Natural killer cell treated with Interleukin-12 subunit alpha and Interleukin-12 subunit beta and Interleukin-15 and Interleukin-18, amount 100 ng/mL, for 72 hours (primary cell): Measurements from ENCODE around the gene ABCC1. TPM values are rescaled to one million over a fixed set of nuclear protein-coding genes. Genes with fewer than 3 reads are reported as not detected.
"Not testable (repeated sequence)": the region's sequence is repeated elsewhere in the genome, so short reads cannot be mapped to it uniquely, and the experiment has no call there.

Experiments used
- ATAC-seq, 2 donors: fragments of 150-1000 bp; cut with Tn5 transposase in 1 of 2; sonication (Bioruptor Pico), chemical (Tn5 transposase) in 1 of 2; 2 replicates each; pipeline ENCODE4 v1.10.0; 2021
- DNase-seq: peaks from one replicate; pipeline ENCODE4 v3.0.0; 2022; ENCODE audit warnings: low spot score
- H3K27ac Mint-ChIP-seq, 2 donors: 1 replicate in 1 of 2; 2 replicates in 1 of 2; pipeline ENCODE4 v1.8.0; 2022; ENCODE audit warnings: mixed read lengths in 2 of 2, mild to moderate bottlenecking in 1 of 2, moderate library complexity in 1 of 2
- H3K27me3 Mint-ChIP-seq, 2 donors: 1 replicate in 1 of 2; 2 replicates in 1 of 2; pipeline ENCODE4 v1.8.0; 2022; ENCODE audit warnings: mixed read lengths in 2 of 2
- H3K36me3 Mint-ChIP-seq: one replicate; pipeline ENCODE4 v1.8.0; 2022; ENCODE audit warnings: mixed read lengths
- H3K4me1 Mint-ChIP-seq, 2 donors: 1 replicate in 1 of 2; 2 replicates in 1 of 2; pipeline ENCODE4 v1.8.0; 2022; ENCODE audit warnings: low read depth in 2 of 2, mixed read lengths in 2 of 2, mild to moderate bottlenecking in 1 of 2
- H3K4me3 Mint-ChIP-seq: one replicate; pipeline ENCODE4 v1.8.0; 2022; ENCODE audit warnings: mixed read lengths
- H3K9me3 Mint-ChIP-seq: 2 replicates; pipeline ENCODE4 v1.8.0; 2022; ENCODE audit warnings: mixed read lengths
- total RNA-seq, 2 donors: library from RNA; stranded (reverse); gene quantifications; one replicate each; pipeline ENCODE4 v1.2.3, GENCODE V29; 2022

Gene ABCC1
- total RNA-seq, 2 donors from 2014 or later: 43.1 to 106 TPM

- no peaks in the 10 kb centered on the region for H3K36me3 Mint-ChIP-seq
- peak in 1 of 2 donors; percentile 25 for ATAC-seq
- no peaks in the 10 kb centered on the region for H3K4me1 Mint-ChIP-seq
- peaks cover 0 to 2% of the 10 kb centered on the region in 2 donors for H3K27me3 Mint-ChIP-seq
- no peaks in the 10 kb centered on the region for H3K9me3 Mint-ChIP-seq
- H3K27ac Mint-ChIP-seq: no peak overlapping the region
- DNase-seq: no peak
- no peak overlapping the region for H3K4me3 Mint-ChIP-seq
Measured at GRCh38 chr16:16172991-16173390, 223.6 kb downstream of the ABCC1 start.

- Mint-ChIP-seq H3K27ac (no peak overlapping the region), H3K4me1 (no peaks in the 10 kb centered on the region), H3K9me3 (no peaks in the 10 kb centered on the region), H3K27me3 (no peaks in the 10 kb centered on the region), H3K4me3 (no peak overlapping the region), H3K36me3 (no peaks in the 10 kb centered on the region)
- DNase-seq (no peak), ATAC-seq (no peak)
Measured at GRCh38 chr16:16175296-16175695, 225.9 kb downstream of the ABCC1 start.

- DNase-seq: no peak
- H3K27me3 Mint-ChIP-seq: no peaks in the 10 kb centered on the region
- no peak overlapping the region for H3K27ac Mint-ChIP-seq
- no peak for ATAC-seq
- no peaks in the 10 kb centered on the region for H3K4me1 Mint-ChIP-seq
- H3K4me3 Mint-ChIP-seq: no peak overlapping the region
- H3K9me3 Mint-ChIP-seq: no peaks in the 10 kb centered on the region
- H3K36me3 Mint-ChIP-seq: no peaks in the 10 kb centered on the region
Measured at GRCh38 chr16:16176328-16176727, 226.9 kb downstream of the ABCC1 start.

GRCh38 chr16:16178455-16179162 is 229.2 kb downstream of the ABCC1 start:
- no peak for DNase-seq
- Mint-ChIP-seq H3K36me3 (no peaks in the 10 kb centered on the region), H3K4me3 (no peak overlapping the region), H3K27ac (no peak overlapping the region), H3K9me3 (no peaks in the 10 kb centered on the region), H3K4me1 (no peaks in the 10 kb centered on the region), H3K27me3 (no peaks in the 10 kb centered on the region)
- ATAC-seq: no peak

GRCh38 chr16:16181748-16182147 is 232.3 kb downstream of the ABCC1 start:
- ATAC-seq, H3K27me3 Mint-ChIP-seq, H3K4me1 Mint-ChIP-seq, H3K27ac Mint-ChIP-seq, H3K4me3 Mint-ChIP-seq, H3K36me3 Mint-ChIP-seq, DNase-seq, H3K9me3 Mint-ChIP-seq: not testable (repeated sequence)

GRCh38 chr16:16182918-16183317 is 233.5 kb downstream of the ABCC1 start:
- DNase-seq (no peak), ATAC-seq (no peak)
- no peaks in the 10 kb centered on the region for H3K36me3 Mint-ChIP-seq
- H3K4me1 Mint-ChIP-seq: no peaks in the 10 kb centered on the region
- H3K27ac Mint-ChIP-seq: no peak overlapping the region
- H3K4me3 Mint-ChIP-seq: no peak overlapping the region
- no peaks in the 10 kb centered on the region for H3K27me3 Mint-ChIP-seq
- no peaks in the 10 kb centered on the region for H3K9me3 Mint-ChIP-seq

- no peaks in the 10 kb centered on the region for H3K36me3 Mint-ChIP-seq
- H3K27me3 Mint-ChIP-seq: no peaks in the 10 kb centered on the region
- no peaks in the 10 kb centered on the region for H3K4me1 Mint-ChIP-seq
- no peak for DNase-seq
- H3K27ac Mint-ChIP-seq: no peak overlapping the region
- ATAC-seq: no peak
- H3K4me3 Mint-ChIP-seq: no peak overlapping the region
- no peaks in the 10 kb centered on the region for H3K9me3 Mint-ChIP-seq
Measured at GRCh38 chr16:16183562-16183961, 234.1 kb downstream of the ABCC1 start.

- DNase-seq: no peak
- no peak overlapping the region for H3K27ac Mint-ChIP-seq
Measured at GRCh38 chr16:16184594-16184993, 235.2 kb downstream of the ABCC1 start.

GRCh38 chr16:16185095-16185494 is 235.7 kb downstream of the ABCC1 start:
- DNase-seq (no peak), ATAC-seq (no peak)
- Mint-ChIP-seq H3K36me3 (no peaks in the 10 kb centered on the region), H3K27ac (no peak overlapping the region), H3K27me3 (no peaks in the 10 kb centered on the region), H3K9me3 (no peaks in the 10 kb centered on the region), H3K4me3 (no peak overlapping the region), H3K4me1 (no peaks in the 10 kb centered on the region)

More at GRCh38 chr16:16184594-16184993, 235.2 kb downstream of the ABCC1 start:
- no peaks in the 10 kb centered on the region for H3K36me3 Mint-ChIP-seq
- H3K4me1 Mint-ChIP-seq: no peaks in the 10 kb centered on the region
- peak; percentile 18 to 40 for ATAC-seq
- H3K27me3 Mint-ChIP-seq: no peaks in the 10 kb centered on the region
- no peaks in the 10 kb centered on the region for H3K9me3 Mint-ChIP-seq
- no peak overlapping the region for H3K4me3 Mint-ChIP-seq

GRCh38 chr16:16186820-16187219 is 237.4 kb downstream of the ABCC1 start:
- peaks cover 0 to 3% of the 10 kb centered on the region in 2 donors for H3K27me3 Mint-ChIP-seq
- DNase-seq: no peak
- H3K9me3 Mint-ChIP-seq: no peaks in the 10 kb centered on the region
- no peak overlapping the region for H3K27ac Mint-ChIP-seq
- H3K4me1 Mint-ChIP-seq: no peaks in the 10 kb centered on the region
- H3K4me3 Mint-ChIP-seq: no peak overlapping the region
- ATAC-seq: no peak
- no peaks in the 10 kb centered on the region for H3K36me3 Mint-ChIP-seq

GRCh38 chr16:16188827-16189226 is 239.4 kb downstream of the ABCC1 start:
- H3K27ac Mint-ChIP-seq: no peak overlapping the region
- peaks cover 0 to 13% of the 10 kb centered on the region in 2 donors for H3K27me3 Mint-ChIP-seq
- DNase-seq (no peak), ATAC-seq (no peak)
- H3K9me3 Mint-ChIP-seq: no peaks in the 10 kb centered on the region
- no peak overlapping the region for H3K4me3 Mint-ChIP-seq
- no peaks in the 10 kb centered on the region for H3K36me3 Mint-ChIP-seq
- H3K4me1 Mint-ChIP-seq: no peaks in the 10 kb centered on the region

- peaks cover 0 to 13% of the 10 kb centered on the region in 2 donors for H3K27me3 Mint-ChIP-seq
- no peaks in the 10 kb centered on the region for H3K9me3 Mint-ChIP-seq
- H3K27ac Mint-ChIP-seq: no peak overlapping the region
- ATAC-seq (no peak), DNase-seq (no peak)
- no peak overlapping the region for H3K4me3 Mint-ChIP-seq
- H3K36me3 Mint-ChIP-seq: no peaks in the 10 kb centered on the region
- no peaks in the 10 kb centered on the region for H3K4me1 Mint-ChIP-seq
Measured at GRCh38 chr16:16189842-16190241, 240.4 kb downstream of the ABCC1 start.

- ATAC-seq: no peak
- Mint-ChIP-seq H3K4me1 (no peaks in the 10 kb centered on the region), H3K27me3 (peaks cover under 1 to 13% of the 10 kb centered on the region in 2 donors), H3K4me3 (no peak overlapping the region), H3K9me3 (no peaks in the 10 kb centered on the region), H3K27ac (no peak overlapping the region), H3K36me3 (no peaks in the 10 kb centered on the region)
- DNase-seq: no peak
Measured at GRCh38 chr16:16190546-16190945, 241.1 kb downstream of the ABCC1 start.

- peaks cover 2 to 13% of the 10 kb centered on the region in 2 donors for H3K27me3 Mint-ChIP-seq
- H3K27ac Mint-ChIP-seq, H3K36me3 Mint-ChIP-seq, H3K4me3 Mint-ChIP-seq, ATAC-seq, H3K4me1 Mint-ChIP-seq, DNase-seq, H3K9me3 Mint-ChIP-seq: not testable (repeated sequence)
Measured at GRCh38 chr16:16190966-16191365, 241.6 kb downstream of the ABCC1 start.
